IMR-90 (cell line): ENCODE data around the gene PRR23B. TPM values are rescaled to one million over a fixed set of nuclear protein-coding genes. Genes with fewer than 3 reads are reported as not detected.

ENCODE experiments used
- ATAC-seq: fragments of 200-7000 bp; cut with Tn5 transposase; 2 replicates; pipeline ENCODE4 v1.9.1; 2020; ENCODE audit warnings: low read depth, mild to moderate bottlenecking, moderate library complexity
- BruUV-seq: library from RNA; stranded (reverse); fragments of 400-500 nt; replicated peaks from 2 replicates; lab custom pipeline; 2021; lab: Mats Ljungman, UMichigan
- CTCF ChIA-PET: fragments of 300-600 bp; formaldehyde crosslinking; extraction: SDS; loops from one replicate; lab custom pipeline; 2021; ENCODE audit warnings: antibody characterized with exemption; lab: Yijun Ruan, JAX
- POLR2A ChIA-PET: fragments of 300-600 bp; sonication (Branson Sonifier 250); formaldehyde crosslinking; loops from one replicate; lab custom pipeline; 2022; ENCODE audit warnings: antibody characterized with exemption; ENCODE audit not compliant: unreplicated experiment; lab: Charles Lee
- DNase-seq: peaks from one replicate; pipeline ENCODE4 v3.0.0; 2013
- H2AFZ ChIP-seq: replicated peaks from 2 replicates; pipeline ENCODE3; 2013; ENCODE audit warnings: low read length, mild to moderate bottlenecking; ENCODE audit not compliant: poor library complexity
- H2AK5ac ChIP-seq: 2 replicates; pipeline ENCODE4 v1.6.1; 2013; ENCODE audit warnings: low read depth, low read length, inconsistent platforms
- H2AK9ac ChIP-seq: replicated peaks from 2 replicates; pipeline ENCODE3; 2013; ENCODE audit warnings: mild to moderate bottlenecking, low read depth, low read length, moderate library complexity; ENCODE audit not compliant: poor library complexity
- H2BK120ac ChIP-seq: 2 replicates; pipeline ENCODE4 v1.6.1; 2013; ENCODE audit warnings: low read depth, low read length, inconsistent platforms
- H2BK15ac ChIP-seq: 3 replicates; pipeline ENCODE4 v1.6.1; 2013; ENCODE audit warnings: low read depth, low read length, inconsistent platforms
- H2BK20ac ChIP-seq: 2 replicates; pipeline ENCODE4 v1.6.1; 2013; ENCODE audit warnings: low read depth, mild to moderate bottlenecking, inconsistent platforms, low read length, moderate library complexity
- H2BK5ac ChIP-seq: 2 replicates; pipeline ENCODE4 v1.6.1; 2013; ENCODE audit warnings: mild to moderate bottlenecking, low read depth, low read length, inconsistent platforms; ENCODE audit not compliant: poor library complexity, severe bottlenecking
- H3K14ac ChIP-seq: replicated peaks from 2 replicates; pipeline ENCODE4 v1.6.1; 2013; ENCODE audit warnings: low read depth, low read length, inconsistent platforms
- H3K18ac ChIP-seq: 2 replicates; pipeline ENCODE4 v1.6.1; 2013; ENCODE audit warnings: low read depth, low read length, control low read depth
- H3K23ac ChIP-seq: 2 replicates; pipeline ENCODE4 v1.6.1; 2013; ENCODE audit warnings: low read depth, low read length, inconsistent platforms
- H3K27ac ChIP-seq: 2 replicates; pipeline ENCODE4 v1.5.1; 2013; ENCODE audit warnings: mild to moderate bottlenecking, control low read depth, low read length; ENCODE audit not compliant: insufficient read depth
- H3K27me3 ChIP-seq: 2 replicates; pipeline ENCODE4 v1.6.1; 2013; ENCODE audit warnings: low read length; ENCODE audit not compliant: control insufficient read depth, insufficient read depth
- H3K36me3 ChIP-seq: 2 replicates; pipeline ENCODE4 v1.6.1; 2013; ENCODE audit warnings: low read length, mixed read lengths; ENCODE audit not compliant: control insufficient read depth, insufficient read depth
- H3K4ac ChIP-seq: 2 replicates; pipeline ENCODE4 v1.6.1; 2013; ENCODE audit warnings: low read depth, low read length, inconsistent platforms
- H3K4me1 ChIP-seq: 2 replicates; pipeline ENCODE4 v1.6.1; 2013; ENCODE audit warnings: low read length, mixed read lengths; ENCODE audit not compliant: control insufficient read depth, insufficient read depth
- H3K4me2 ChIP-seq: 2 replicates; pipeline ENCODE4 v1.6.1; 2013; ENCODE audit warnings: low read depth, mild to moderate bottlenecking, control low read depth, low read length, moderate library complexity
- H3K4me3 ChIP-seq: 2 replicates; pipeline ENCODE4 v1.5.1; 2013; ENCODE audit warnings: low read depth, mild to moderate bottlenecking, control low read depth, low read length, moderate library complexity; ENCODE audit not compliant: insufficient read depth
- H3K56ac ChIP-seq: 2 replicates; pipeline ENCODE4 v1.6.1; 2013; ENCODE audit warnings: low read length, inconsistent platforms; ENCODE audit not compliant: insufficient read depth; ENCODE audit errors: extremely low read depth
- H3K79me1 ChIP-seq, 2 experiments: 2 replicates each; pipeline ENCODE4 v1.6.1; 2013; ENCODE audit warnings: low read length in 2 of 2, inconsistent platforms in 1 of 2, low read depth in 1 of 2
- H3K9ac ChIP-seq: 2 replicates; pipeline ENCODE4 v1.6.1; 2013; ENCODE audit warnings: low read depth, low read length, control low read depth
- H3K9me1 ChIP-seq: 2 replicates; pipeline ENCODE4 v1.6.1; 2013; ENCODE audit warnings: low read length, inconsistent platforms; ENCODE audit not compliant: insufficient read depth
- H3K9me3 ChIP-seq: 2 replicates; pipeline ENCODE4 v1.6.1; 2013; ENCODE audit warnings: low read length; ENCODE audit not compliant: control insufficient read depth, insufficient read depth
- H4K20me1 ChIP-seq: 2 replicates; pipeline ENCODE4 v1.6.1; 2013; ENCODE audit warnings: low read length, inconsistent platforms; ENCODE audit not compliant: insufficient read depth
- H4K5ac ChIP-seq: 2 replicates; pipeline ENCODE4 v1.6.1; 2013; ENCODE audit warnings: mild to moderate bottlenecking, low read depth, low read length, control low read depth
- H4K8ac ChIP-seq, 2 experiments: 2 replicates each; pipeline ENCODE4 v1.6.1; 2013; ENCODE audit warnings: low read depth in 2 of 2, low read length in 2 of 2, control low read depth in 1 of 2, inconsistent platforms in 1 of 2
- H4K91ac ChIP-seq: 2 replicates; pipeline ENCODE4 v1.6.1; 2013; ENCODE audit warnings: low read depth, low read length, inconsistent platforms; ENCODE audit not compliant: insufficient read depth
- BHLHE40 ChIP-seq: fragments of 150-350 bp; IDR thresholded peaks from 2 replicates; pipeline ENCODE4 v1.6.1; 2016; ENCODE audit warnings: mild to moderate bottlenecking, low read depth, low read length
- CEBPB ChIP-seq: IDR thresholded peaks from 2 replicates; pipeline ENCODE4 v1.6.1; 2012; ENCODE audit warnings: low read depth, low read length, improper control_type of control experiment
- CHD1 ChIP-seq: IDR thresholded peaks from 2 replicates; pipeline ENCODE4 v1.6.1; 2012; ENCODE audit warnings: low read depth, low read length, improper control_type of control experiment
- CTCF ChIP-seq: conservative IDR thresholded peaks from 2 replicates; pipeline ENCODE4 v1.5.1; 2012; ENCODE audit warnings: mild to moderate bottlenecking, low read depth, low read length, improper control_type of control experiment
- ELK1 ChIP-seq: fragments of 150-350 bp; IDR thresholded peaks from 2 replicates; pipeline ENCODE4 v1.6.1; 2016; ENCODE audit warnings: low read depth, mild to moderate bottlenecking, low read length, moderate library complexity, borderline replicate concordance
- FOS ChIP-seq: fragments of 150-350 bp; IDR thresholded peaks from 2 replicates; pipeline ENCODE4 v1.6.1; 2016; ENCODE audit warnings: low read depth, low read length
- MAFK ChIP-seq: IDR thresholded peaks from 2 replicates; pipeline ENCODE4 v1.6.1; 2012; ENCODE audit warnings: low read depth, low read length, improper control_type of control experiment
- MAZ ChIP-seq: IDR thresholded peaks from 2 replicates; pipeline ENCODE4 v1.6.1; 2012; ENCODE audit warnings: low read depth, mild to moderate bottlenecking, low read length, improper control_type of control experiment, moderate library complexity, borderline replicate concordance
- MXI1 ChIP-seq: IDR thresholded peaks from 2 replicates; pipeline ENCODE4 v1.6.1; 2012; ENCODE audit warnings: low read depth, mild to moderate bottlenecking, low read length, moderate library complexity, borderline replicate concordance
- NFE2L2 ChIP-seq: fragments of 150-350 bp; IDR thresholded peaks from 2 replicates; pipeline ENCODE4 v1.6.1; 2016; ENCODE audit warnings: low read depth, mild to moderate bottlenecking, low read length
- POLR2A ChIP-seq: IDR thresholded peaks from 2 replicates; pipeline ENCODE4 v1.6.1; 2012; ENCODE audit warnings: mild to moderate bottlenecking, low read depth, low read length
- RAD21 ChIP-seq: IDR thresholded peaks from 2 replicates; pipeline ENCODE4 v1.6.1; 2012; ENCODE audit warnings: low read length, improper control_type of control experiment
- RCOR1 ChIP-seq: IDR thresholded peaks from 2 replicates; pipeline ENCODE4 v1.6.1; 2012; ENCODE audit warnings: mild to moderate bottlenecking, low read length, improper control_type of control experiment; ENCODE audit not compliant: insufficient replicate concordance
- RFX5 ChIP-seq: IDR thresholded peaks from 2 replicates; pipeline ENCODE4 v1.8.0; 2012; ENCODE audit warnings: low read depth, mild to moderate bottlenecking, low read length, moderate library complexity
- SMC3 ChIP-seq: fragments of 150-350 bp; IDR thresholded peaks from 2 replicates; pipeline ENCODE4 v1.6.1; 2016; ENCODE audit warnings: low read depth, mild to moderate bottlenecking, antibody characterized with exemption, low read length, moderate library complexity
- USF2 ChIP-seq: fragments of 150-350 bp; IDR thresholded peaks from 2 replicates; pipeline ENCODE4 v1.6.1; 2017; ENCODE audit warnings: mild to moderate bottlenecking, antibody characterized with exemption, low read length, low read depth
- WGBS, 2 experiments: methylation state at CpG; one replicate each; pipeline versions ENCODE4 v1.1.5 to v1.1.7; 2013; ENCODE audit warnings: missing lambda C conversion rate in 2 of 2; ENCODE audit not compliant: insufficient read length in 1 of 2; ENCODE audit errors: extremely low coverage in 2 of 2; 5-methylcytosine and 5-hydroxymethylcytosine counted together
- dilution Hi-C: fragments of 300-500 bp; cut with HindIII; formaldehyde crosslinking; loops from one replicate; pipeline ENCODE4 v1.14.3; 2018; ENCODE audit warnings: low sequenced_read_pairs; ENCODE audit not compliant: unreplicated experiment
- in situ Hi-C: fragments of 300-500 bp; cut with MboI; formaldehyde crosslinking; loops from 3 replicates; pipeline ENCODE4 v1.14.3; 2019; ENCODE audit warnings: low sequenced_read_pairs, inconsistent platforms, mixed read lengths
- intact Hi-C: fragments of 100-400 bp; cut with micrococcal nuclease; formaldehyde crosslinking; loops from 2 replicates; pipeline ENCODE4 v1.10.0; 2022
- polyA plus RNA-seq, 3 experiments: library from polyadenylated mRNA; depleted of rRNA; stranded (reverse); fragments of >200 nt; gene quantifications; 2 replicates each; pipeline ENCODE4 v1.2.3, GENCODE V29; 2012; ENCODE audit warnings: low replicate concordance in 1 of 3
- total RNA-seq: library from RNA; depleted of rRNA; stranded (reverse); fragments of >200 nt; gene quantifications from 2 replicates; pipeline ENCODE4 v1.2.3, GENCODE V29; 2012

The PRR23B gene
- total and polyA plus RNA-seq, 2 of the 4 experiments (the other 2 are of a cell fraction), result not detected

- no peaks in the 10 kb centered on the region for H3K4me1 ChIP-seq
- H4K8ac ChIP-seq, result no peak overlapping the region
- no peak overlapping the region for H3K9ac ChIP-seq
- no peak overlapping the region for H2BK15ac ChIP-seq
- no peak overlapping the region for H4K91ac ChIP-seq
- POLR2A ChIA-PET, result no interaction called here
- H3K4ac ChIP-seq, result no peak overlapping the region
- DNase-seq (no peak), ATAC-seq (no peak)
- H3K56ac ChIP-seq, result no peak overlapping the region
- no peaks in the 10 kb centered on the region for H3K79me1 ChIP-seq
- no peaks in the 10 kb centered on the region for H3K27me3 ChIP-seq
- no CpG with 5 or more reads among the region's 2 CpGs for WGBS, 2 experiments
- H2BK5ac ChIP-seq, result no peak overlapping the region
- no peak overlapping the region for H3K4me3 ChIP-seq
- no peak overlapping the region for H2AFZ ChIP-seq
- no peak overlapping the region for H2BK20ac ChIP-seq
- in situ Hi-C loops (no loop called here), dilution Hi-C loops (no loop called here), intact Hi-C loops (no loop called here)
- no peaks in the 10 kb centered on the region for H4K20me1 ChIP-seq
- no TSS peak for BruUV-seq
- H3K23ac ChIP-seq, result no peak overlapping the region
- H4K5ac ChIP-seq, result no peak overlapping the region
- no peaks in the 10 kb centered on the region for H3K9me3 ChIP-seq
- H2BK120ac ChIP-seq, result no peak overlapping the region
- CTCF ChIA-PET, result interaction anchor here (0.6 kb wide), 1 partner anchor 62 kb away, joined by 3 read pairs; no protein-coding TSS in a partner anchor
- no peaks in the 10 kb centered on the region for H3K9me1 ChIP-seq
- no peak overlapping the region for H2AK5ac ChIP-seq
- H3K36me3 ChIP-seq, result no peaks in the 10 kb centered on the region
- no peak overlapping the region for H3K14ac ChIP-seq
- H3K4me2 ChIP-seq, result no peak overlapping the region
- H3K18ac ChIP-seq, result no peak overlapping the region
- TF ChIP-seq CHD1 (no peak), RFX5 (no peak), MXI1 (no peak), CTCF (no peak), NFE2L2 (no peak), RCOR1 (no peak), CEBPB (no peak), MAFK (no peak), RAD21 (no peak), FOS (no peak), ELK1 (no peak), SMC3 (no peak), USF2 (no peak), MAZ (no peak), BHLHE40 (no peak), POLR2A (no peak)
- no peak overlapping the region for H3K27ac ChIP-seq
- H2AK9ac ChIP-seq, result no peak overlapping the region
These were observed 11.7 kb upstream of the PRR23B start for GRCh38 chr3:139032326-139033002.
